Measurements from ENCODE around the gene PDIA5.
"Not testable (repeated sequence)": the region's sequence is repeated elsewhere in the genome, so short reads cannot be mapped to it uniquely, and the experiment has no call there.

Gene PDIA5

DNA sequence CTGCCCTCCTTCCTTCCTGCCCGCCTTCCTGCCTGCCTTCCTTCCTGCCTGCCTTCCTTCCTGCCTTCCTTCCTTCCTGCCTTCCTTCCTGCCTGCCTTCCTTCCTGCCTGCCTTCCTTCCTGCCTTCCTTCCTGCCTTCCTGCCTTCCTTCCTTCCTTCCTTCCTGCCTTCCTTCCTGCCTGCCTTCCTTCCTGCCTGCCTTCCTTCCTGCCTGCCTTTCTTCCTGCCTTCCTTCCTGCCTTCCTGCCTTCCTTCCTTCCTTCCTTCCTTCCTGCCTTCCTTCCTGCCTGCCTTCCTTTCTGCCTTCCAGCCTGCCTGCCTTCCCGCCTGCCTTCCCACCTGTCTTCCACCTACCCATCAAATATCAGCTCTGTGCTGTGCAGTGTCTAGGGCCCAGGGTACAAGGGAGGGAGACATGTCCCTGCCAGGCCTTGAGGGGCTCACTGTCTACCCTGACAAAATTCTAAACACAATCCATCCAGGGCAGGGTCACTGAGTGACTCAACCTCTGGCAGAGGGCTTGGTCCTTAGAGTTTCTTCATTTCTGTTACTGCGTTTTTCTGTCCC is 85.1 kb downstream of the PDIA5 start:
- DNase-seq, result not testable (repeated sequence)

DNA sequence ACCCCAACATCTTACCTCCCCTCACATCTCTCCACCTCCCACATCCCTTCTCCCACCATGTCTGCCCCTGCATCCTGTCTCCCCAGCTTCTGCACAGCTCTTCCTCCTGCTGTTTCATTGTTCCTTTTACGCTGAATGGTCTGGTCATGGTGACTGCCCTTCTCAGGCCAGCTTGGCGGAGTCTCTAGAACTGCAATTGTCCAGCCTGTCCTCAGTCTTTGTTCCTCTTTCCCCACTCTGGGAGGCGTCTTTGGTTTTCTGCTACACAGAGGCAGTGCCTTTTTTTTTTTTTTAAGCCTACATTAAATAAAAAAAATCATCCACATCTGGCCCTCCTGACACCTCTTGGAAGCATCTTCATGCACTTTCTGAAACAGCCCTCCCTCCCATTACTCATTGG is 85.9 kb downstream of the PDIA5 start:
- no peak for DNase-seq

GRCh38 chr3:123153125-123154019 is 86.5 kb downstream of the PDIA5 start:
- DNase-seq, result no peak

- DNase-seq, result no peak
Measured at GRCh38 chr3:123154020-123154985, 87.5 kb downstream of the PDIA5 start.

DNA sequence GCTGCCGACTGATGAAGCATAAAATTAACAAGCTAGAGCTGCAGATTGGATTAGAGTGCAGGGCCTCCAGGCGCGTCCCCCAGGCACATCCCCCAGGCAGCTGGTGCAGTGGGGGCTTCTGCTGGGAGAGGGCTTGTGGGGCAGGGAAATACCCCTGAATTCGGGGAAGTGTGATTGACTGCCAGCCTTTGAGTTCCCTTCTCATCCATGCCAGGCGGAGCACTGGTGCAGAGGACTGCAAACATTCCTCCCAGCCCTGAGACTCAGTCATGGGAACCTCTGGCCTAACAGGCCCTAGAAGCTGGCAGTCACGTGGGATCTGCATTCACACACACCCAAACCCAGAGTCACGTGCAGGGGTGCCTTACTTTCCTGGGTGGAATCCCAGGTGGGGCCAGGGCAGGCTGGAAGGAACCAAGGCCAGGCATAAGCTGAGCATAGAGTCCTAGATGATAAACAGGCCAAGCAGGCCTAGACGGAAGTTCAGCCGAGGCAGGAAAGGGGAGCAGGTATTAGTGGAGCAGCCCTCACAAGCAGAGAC is 88.7 kb downstream of the PDIA5 start:
- DNase-seq, result no peak

- DNase-seq, result no peak
Measured at GRCh38 chr3:123156276-123156995, 89.6 kb downstream of the PDIA5 start.

GRCh38 chr3:123157209-123157597 is 90.4 kb downstream of the PDIA5 start:
- DNase-seq, result no peak

DNA sequence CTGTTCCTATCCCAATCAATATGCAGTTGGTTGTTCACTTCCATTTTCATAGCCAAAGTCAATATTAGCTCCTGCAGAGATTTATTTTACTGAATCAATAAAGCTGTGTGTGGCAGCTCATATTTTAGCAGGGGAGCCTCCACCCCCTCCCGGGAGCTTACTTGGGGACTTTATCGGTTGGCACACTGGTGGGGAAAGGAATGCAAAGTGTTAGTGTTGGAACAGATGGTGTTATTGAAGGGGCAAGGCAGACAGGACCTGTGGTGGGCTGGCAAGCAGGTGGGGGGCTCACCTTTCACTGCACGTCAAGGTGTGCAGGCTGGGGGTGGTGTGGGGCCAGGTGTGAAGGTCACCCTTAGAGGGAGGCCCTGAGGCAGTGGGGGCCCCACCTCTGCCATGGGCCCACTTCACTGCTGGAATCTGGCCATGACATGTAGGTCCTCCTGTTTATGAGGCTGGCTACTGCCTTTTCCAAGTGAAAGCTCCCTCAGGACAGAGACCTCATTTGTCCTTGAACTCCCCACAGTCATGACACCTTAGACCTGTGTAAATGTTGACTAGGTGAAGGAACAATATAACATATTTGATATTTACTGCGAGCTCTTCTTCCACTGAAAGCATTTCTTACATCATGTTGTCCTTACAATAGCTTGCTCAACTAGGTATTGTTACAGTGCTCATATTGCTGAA is 90.9 kb downstream of the PDIA5 start:
- no peak for DNase-seq

DNA sequence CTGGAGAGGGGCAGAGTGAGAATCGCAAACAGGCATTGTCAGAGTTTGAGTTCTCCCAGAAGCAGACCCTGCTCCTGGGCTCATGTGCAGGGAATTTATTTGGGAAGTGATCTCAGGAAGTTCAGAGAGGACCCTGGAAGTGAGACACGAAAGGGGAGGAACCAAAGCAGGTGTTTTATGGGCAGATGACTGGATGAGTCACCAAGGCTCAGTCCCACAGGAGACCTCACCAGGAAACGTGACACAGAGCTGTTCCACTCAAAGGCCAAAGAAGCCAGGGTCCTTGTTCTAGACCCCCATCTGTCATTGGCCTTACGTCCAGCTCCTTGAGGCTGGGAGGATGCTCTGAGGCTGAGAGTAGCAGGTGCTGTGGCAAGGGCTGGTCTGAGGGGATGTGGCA is 91.5 kb downstream of the PDIA5 start:
- DNase-seq, result no peak

DNA sequence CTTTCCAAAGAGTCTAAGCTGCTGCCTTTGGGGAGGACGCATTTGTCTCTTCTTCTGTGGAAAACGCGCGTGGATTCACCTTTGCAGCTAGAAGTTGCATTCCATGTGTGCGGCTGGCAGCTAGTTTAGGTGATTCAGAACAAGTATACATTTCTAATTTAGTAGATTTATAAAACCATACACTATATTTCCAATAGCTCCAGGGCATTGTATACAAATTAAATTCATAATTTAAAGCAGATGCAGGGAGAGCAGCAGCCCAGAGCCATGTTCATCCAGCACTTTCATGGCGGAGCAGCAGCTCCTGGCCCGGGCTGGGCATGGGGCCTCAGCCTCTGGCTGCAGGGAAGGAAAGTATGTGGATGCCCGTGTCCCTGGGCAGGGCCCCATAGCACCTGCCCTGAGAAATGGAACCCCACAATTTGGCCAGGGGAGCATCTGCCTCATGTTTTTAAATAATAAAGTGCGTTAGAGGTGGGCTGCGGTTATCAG is 92.1 kb downstream of the PDIA5 start:
- no peak for DNase-seq

DNA sequence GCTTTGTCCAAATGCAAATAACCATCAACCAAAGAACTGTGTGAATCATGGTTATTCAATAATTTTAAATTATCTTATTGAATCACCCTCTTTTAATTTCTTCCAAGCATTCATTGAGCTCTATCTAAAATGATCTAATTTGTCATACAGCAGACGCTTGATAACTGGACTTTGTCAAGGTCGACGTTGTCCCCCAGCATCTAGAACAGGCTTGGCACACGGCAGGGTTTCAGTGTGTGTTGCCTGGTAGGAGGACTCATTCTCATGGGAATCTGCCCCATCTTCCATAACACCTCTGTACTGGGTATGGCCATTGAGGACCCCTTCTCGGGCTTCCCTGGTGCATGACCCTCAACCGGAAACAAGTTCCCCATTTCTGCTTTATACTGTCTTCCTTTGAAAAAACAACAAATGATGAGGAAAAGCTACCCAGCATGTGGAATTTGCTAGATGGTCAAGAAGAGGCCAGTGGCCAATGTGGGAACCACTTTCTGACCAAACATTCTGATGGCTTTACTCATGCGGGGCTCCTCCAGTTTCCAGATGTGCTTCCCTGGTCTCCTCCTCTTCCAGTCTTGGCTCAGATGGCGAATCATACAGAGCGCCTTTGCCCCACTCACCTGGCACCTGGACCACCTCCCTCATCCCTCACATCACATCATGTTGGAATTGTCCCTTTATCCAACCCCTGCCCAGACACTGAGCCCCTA is 93.3 kb downstream of the PDIA5 start:
- DNase-seq, result no peak

DNA sequence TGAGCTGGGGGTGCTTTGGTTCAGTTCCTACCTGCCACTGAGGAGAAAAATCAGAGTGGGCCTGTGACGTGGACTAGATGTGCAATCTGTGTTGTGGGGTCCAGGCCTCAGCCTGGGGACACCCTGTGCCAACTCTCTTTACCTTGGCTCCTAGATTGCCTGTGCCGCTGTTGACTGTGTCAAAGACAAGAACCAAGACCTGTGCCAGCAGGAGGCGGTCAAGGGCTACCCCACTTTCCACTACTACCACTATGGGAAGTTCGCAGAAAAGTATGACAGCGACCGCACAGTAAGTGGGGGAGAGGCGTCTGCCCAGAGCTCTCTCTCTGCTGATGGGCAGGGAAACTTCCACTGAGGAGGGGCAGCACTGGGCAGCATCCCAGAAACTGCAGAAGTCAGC is 94.3 kb downstream of the PDIA5 start:
- no peak for DNase-seq

DNA sequence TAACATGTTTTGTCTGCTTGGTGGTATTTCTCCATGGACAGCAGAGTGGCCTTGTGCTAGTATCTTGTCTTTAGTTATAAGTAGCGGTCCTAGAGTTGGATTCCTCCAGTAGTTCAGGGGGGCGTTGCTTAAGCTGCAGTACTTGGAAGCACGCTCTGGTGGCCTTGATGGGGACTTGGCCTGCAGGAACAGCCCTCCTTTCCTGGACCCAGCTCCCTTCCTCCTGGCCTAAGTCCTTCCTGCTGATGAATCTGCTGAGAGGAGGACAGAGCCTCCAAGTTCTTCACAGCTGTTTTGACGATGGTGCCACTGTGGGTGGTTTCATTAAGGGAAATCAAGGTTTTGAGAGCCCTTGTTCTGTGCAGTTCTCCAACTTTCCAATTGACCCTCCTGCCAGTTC is 96.3 kb downstream of the PDIA5 start:
- DNase-seq, result no peak

- DNase-seq, result no peak
Measured at GRCh38 chr3:123165163-123165562, 98.3 kb downstream of the PDIA5 start.

DNA sequence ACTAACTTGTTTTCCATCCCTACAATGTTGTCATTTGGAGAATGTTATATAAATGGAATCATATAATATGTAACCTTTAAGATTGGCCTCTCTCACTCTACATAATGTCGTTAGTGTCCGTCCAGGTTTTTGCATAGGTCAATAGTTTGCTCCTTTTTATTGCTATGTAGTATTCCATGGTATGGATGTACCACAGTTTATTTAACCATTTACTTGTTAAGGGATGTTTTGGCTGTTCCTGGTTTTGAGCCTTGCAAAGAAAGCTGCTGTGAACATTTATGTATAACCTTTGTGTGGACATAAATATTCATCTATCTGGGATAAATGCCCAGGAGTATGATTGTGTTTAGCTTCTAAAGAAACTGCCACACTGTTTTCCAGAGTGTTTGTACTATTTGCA is 100.9 kb downstream of the PDIA5 start:
- DNase-seq, result no peak

DNA sequence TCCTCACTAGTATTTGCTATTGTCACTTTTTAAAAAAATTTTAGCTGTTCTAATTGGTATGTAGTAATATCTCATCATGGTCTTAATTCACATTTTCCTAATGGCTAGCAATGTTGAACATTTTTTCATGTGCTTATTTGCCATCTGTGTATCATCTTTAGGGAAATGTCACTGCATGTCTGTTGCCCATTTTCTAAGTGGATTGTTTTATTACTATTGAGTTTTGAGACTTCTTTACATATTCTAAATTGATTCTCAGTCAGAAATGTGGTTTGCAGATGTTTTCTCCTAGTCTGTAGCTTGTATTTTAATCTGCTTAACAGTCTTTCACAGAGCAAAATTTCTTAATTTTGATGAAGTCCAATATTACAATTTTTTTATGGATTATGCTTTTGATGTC is 101.3 kb downstream of the PDIA5 start:
- DNase-seq, result no peak

- no peak for DNase-seq
Measured at GRCh38 chr3:123168605-123169004, 101.8 kb downstream of the PDIA5 start.

DNA sequence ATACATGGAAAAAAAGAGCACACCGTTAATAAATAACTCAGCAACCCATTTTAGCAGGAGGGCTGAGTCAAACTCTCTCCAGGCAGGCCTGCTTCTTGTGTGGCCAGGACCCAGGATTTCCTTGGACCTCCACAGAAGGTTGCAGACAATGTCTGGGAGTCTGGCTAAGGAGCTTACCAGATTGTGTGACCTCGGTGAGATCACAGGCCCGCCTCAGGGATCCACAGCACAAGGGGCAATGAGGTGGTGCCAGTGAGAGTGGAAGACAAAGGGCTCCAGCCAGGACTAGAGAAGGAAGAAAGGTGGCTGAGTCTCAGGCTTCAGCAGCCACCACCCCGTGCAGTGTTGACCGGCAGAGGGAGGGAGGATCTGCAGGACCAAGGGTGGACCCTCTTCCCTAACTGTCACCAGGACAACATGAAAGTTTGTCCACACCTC is 102.7 kb downstream of the PDIA5 start:
- no peak for DNase-seq

DNA sequence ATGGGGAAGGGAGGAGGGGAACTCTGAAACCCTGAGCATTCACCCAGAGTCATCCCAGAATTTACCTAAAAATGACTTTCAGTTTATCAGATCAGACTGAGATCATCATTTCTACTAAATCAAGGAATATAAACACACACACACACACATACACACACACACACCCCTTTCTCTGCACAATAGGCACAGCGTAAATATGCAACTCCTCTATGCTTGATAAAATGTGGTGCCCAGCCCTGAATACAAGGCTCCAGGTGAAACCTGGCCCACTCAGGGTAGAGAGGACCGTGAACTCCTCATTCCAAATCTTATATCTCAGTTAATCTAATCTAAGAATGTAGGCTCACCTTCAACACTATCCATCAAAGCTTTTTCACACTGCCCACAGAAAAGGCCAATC is 103.1 kb downstream of the PDIA5 start:
- DNase-seq, result no peak

- no peak for DNase-seq
Measured at GRCh38 chr3:123180791-123181190, 114.0 kb downstream of the PDIA5 start.

GRCh38 chr3:123186695-123187094 is 119.9 kb downstream of the PDIA5 start:
- no peak for DNase-seq

All from activated CD4-positive, alpha-beta T cell treated with anti-CD3 and anti-CD28 coated beads, Interleukin-2, Interleukin-6, amounts not matched to agents 100 ng/mL and 50 ng/mL, durations not matched to agents 16 hours and 8 hours (primary cell).